ENCODE results near the gene GGA3.

DNA sequence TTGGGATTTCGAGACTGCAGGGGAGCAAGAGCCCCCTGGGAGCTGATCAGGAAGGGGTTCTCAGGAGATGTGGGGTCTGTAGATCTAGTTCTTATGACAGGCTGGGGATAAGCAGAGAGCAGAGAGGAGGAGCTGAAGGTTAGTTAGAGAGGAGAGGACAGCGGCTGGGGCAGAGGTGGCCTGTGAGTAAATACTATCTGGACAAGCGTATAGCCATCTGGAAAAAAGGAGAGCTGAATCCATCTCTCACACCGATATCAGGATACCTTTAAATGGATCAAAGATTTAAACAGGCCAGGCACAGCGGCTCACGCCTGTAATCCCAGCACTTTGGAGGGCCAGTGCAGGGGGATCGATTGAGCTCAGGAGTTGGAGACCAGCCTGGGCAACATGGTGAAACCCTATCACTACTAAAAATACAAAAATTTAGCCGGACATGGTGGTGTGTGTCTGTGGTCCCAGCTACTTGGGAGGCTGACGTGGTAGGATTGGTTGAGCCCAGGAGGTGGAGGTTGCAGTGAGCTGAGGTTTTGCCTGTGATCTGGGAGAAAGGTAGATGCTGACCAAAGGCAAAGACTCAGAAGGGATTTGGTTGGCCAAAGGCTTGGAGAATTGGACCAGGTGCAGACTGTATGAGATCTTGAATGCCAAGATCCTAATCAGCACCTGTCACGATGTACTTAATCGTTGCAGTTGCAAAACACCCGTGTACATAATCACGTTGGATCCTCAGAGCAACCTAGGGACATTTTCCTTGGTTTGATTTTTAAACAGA is 46.7 kb upstream of the GGA3 start:
- TF ChIP-seq, protein P1, sequence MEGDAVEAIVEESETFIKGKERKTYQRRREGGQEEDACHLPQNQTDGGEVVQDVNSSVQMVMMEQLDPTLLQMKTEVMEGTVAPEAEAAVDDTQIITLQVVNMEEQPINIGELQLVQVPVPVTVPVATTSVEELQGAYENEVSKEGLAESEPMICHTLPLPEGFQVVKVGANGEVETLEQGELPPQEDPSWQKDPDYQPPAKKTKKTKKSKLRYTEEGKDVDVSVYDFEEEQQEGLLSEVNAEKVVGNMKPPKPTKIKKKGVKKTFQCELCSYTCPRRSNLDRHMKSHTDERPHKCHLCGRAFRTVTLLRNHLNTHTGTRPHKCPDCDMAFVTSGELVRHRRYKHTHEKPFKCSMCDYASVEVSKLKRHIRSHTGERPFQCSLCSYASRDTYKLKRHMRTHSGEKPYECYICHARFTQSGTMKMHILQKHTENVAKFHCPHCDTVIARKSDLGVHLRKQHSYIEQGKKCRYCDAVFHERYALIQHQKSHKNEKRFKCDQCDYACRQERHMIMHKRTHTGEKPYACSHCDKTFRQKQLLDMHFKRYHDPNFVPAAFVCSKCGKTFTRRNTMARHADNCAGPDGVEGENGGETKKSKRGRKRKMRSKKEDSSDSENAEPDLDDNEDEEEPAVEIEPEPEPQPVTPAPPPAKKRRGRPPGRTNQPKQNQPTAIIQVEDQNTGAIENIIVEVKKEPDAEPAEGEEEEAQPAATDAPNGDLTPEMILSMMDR (IDR thresholded peaks at IDR 0.05; ENCODE audit: borderline replicate concordance, extremely low read depth, low read length, poor library complexity, severe bottlenecking): no peak
- TF ChIP-seq EZH2 (IDR thresholded peaks at IDR 0.05; ENCODE audit: borderline replicate concordance, low read depth, low read length, severe bottlenecking): no peak
